CD4-positive, alpha-beta T cell treated with Interleukin-1 beta for 1 hour (primary cell): ENCODE measurements around the gene FRMD1.
"Not testable (repeated sequence)": the region's sequence is repeated elsewhere in the genome, so short reads cannot be mapped to it uniquely, and the experiment has no call there.

Source experiments
- DNase-seq, 2 donors: peaks; one replicate each; pipeline ENCODE4 v3.0.0-alpha.2; 2020 to 2022

The FRMD1 gene

DNA sequence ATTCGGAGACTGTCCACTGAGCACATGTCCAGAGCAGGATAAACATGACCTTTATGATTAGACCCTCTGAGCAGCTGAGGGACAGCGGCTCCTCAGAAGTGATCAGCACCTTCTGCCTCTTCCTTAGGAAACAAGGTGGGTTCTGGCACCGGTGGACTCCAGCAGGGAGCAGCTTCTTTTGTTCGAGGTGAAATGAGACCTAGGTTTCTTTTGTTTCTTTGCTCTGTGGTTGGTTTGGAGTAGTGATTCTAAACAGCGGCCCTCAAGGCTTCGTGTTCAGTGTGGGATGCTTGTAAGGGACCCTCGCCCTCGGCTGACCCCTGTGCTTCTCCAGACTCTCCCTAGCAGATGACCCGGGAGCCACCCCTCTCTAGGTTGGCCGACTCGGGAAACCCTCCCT lies 14.6 kb upstream of the FRMD1 start:
- DNase-seq: no peak

DNA sequence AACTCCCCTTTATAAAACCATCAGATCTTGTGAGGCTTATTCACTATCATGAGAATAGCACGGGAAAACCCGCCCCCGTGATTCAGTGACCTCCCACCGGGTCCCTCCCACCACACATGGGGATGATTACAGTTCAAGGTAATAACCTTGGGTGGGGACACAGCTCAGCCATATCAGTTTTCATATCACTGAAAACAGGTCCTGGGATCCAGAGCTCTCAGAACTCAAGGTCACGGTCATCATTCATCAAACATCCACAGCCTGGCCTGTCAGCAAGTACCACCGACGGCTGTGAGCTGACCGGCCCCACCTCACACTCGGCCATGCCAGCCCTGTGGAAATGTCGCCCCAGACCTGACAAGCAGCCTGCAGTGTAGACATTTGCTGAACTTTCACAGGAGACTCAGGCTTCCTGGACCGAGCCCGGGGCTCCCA lies 14.1 kb upstream of the FRMD1 start:
- DNase-seq: no peak

DNA sequence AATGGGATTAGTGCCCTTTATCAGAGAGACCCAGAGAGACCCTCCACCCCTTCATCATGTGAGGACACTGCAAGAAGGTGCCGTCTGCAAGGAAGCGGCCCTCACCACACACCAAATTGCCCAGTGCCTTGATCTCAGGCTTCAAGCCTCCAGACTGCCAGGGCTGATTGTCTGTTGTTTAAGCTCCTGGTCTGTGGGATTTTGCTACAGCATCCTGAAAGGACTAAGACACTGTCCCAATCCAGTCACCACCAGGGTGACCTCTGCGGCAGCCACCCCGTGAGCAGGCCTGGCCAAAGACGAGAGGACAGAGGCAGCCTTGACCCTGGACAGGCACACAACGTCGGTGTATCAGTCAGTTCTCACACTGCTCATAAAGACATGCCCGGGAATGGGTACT lies 13.5 kb upstream of the FRMD1 start:
- no peak for DNase-seq

DNA sequence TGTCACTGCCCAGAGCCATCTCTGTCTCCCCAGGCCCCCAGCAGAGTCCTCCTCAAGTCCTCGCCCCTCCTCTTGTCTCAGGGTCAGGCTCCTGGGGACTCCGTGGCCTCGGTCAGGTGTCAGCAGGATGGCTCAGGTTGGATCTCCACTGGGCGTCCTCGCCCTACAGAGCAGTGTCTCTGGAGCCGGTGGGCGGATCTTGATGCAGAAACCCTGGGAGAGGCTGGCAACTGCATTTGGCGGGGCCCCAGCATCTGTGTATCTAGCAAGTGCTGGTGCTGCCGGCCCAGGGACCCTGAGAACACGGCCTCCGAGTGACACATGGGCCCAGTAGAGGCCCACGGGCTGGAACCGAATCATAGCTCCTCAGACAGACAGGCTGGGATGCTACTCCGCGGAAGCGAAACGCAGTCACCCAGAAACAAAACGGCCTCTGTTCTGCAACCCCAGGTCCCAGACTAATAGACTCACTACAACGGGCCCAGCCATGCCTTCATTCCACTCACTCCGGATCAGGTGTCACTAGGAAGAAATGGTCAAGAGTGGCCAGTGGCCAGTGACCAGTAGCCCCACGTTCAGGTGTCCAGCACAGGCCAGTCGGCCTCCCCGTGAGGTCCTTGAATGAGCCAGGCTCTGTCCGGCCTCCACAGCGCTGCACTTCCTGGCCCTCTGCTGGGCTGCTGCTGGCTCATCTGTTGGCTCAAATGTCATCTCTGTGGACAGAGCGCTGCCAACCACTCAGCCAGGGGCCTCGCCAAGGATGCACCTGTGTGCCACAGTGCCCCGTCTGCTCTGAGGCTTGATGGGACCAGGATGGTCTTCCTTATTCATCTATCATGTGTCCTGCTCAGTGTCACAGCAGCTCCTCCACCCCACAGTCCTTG lies 12.6 kb upstream of the FRMD1 start:
- DNase-seq: no peak

DNA sequence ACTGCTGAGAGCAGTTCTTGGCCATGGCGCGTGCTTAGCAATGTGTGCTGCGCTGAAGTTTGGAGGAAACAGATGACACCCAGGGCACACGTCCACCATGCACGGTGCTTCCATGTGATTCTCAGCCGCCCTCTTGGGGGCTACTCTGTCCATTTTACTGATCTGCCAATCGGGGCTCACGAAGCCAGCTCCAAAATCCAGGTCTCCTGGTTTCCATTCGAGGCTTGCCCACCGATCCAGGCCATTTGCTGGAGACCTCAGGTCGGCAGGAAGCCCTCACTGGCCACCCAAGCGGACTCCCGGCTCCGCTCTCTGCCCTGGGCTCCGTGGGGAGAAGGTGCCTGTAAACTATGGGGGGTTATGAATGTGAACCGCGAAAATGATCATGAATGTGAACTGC lies 11.7 kb upstream of the FRMD1 start:
- DNase-seq: no peak

DNA sequence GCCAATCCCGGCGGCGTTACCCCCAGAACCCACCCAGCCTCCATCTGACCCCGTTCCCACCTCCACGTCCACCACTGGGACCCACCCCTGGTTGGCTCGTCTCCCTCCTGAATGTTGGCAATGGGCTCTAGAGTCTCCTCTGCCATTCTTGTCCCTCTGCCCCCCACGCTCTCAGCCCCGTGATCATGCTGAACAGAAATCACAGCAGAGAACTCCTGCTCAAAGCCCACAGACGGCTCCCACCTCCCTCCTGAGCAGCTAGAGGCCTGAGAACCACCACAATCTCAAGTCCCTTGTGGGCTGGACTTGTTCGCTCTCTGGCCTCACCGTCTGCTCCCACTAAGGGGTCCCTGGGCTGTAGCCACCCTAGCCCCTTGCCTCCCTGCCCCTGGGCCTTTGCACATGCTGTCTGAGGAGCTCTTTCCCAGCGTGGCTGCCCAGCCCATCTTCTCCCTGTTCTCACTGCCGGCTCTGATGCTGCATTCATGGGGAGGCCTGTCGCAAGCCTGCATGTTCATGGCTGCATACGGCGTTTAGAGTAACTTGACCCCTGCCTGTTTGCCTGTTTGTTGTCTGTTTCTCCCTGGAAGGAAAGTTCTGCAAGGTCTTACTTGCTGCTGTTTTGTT lies 11.2 kb upstream of the FRMD1 start:
- no peak for DNase-seq

DNA sequence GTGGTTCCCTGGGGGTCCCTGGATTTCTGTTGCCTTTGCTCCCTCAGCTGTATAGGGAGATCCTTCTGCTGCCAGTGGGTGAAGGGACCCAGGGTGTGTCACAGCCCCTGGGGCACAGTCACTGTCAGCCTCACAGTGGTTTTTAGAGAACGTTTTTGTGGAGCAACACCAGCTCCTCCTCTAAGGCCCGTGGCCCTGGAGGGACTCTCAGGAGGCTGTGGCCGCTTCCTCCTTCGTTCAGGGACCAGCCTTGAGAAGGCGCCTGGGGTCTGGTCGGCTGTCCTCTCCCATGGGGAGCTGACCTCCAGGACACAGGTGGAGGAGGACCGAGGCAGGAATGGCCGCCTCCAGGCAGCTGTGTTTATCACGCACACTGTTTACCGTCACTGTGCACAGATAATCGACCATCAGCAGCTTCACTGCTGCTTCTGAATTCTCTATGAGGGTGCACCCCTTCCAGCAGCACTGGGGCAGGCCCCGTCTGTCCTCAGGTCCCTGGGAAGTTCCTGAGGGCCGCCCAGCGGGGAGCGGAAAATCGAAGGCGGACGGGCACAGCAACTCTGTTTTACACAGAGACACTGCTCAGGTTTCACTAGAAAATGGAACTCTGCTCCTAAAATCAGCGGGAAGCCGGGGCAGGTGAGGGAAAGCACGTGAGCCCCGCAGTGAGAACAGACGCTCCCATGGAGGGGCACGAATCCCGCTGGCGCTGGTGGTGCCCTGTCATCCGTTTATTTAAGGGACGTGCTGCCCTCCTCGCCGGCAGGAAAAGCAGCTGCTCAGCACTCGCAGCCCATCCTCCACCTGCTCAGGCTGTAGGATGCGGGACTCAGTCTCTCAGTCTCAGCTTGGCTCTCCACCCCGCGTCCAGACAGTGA lies 10.4 kb upstream of the FRMD1 start:
- DNase-seq: no peak

DNA sequence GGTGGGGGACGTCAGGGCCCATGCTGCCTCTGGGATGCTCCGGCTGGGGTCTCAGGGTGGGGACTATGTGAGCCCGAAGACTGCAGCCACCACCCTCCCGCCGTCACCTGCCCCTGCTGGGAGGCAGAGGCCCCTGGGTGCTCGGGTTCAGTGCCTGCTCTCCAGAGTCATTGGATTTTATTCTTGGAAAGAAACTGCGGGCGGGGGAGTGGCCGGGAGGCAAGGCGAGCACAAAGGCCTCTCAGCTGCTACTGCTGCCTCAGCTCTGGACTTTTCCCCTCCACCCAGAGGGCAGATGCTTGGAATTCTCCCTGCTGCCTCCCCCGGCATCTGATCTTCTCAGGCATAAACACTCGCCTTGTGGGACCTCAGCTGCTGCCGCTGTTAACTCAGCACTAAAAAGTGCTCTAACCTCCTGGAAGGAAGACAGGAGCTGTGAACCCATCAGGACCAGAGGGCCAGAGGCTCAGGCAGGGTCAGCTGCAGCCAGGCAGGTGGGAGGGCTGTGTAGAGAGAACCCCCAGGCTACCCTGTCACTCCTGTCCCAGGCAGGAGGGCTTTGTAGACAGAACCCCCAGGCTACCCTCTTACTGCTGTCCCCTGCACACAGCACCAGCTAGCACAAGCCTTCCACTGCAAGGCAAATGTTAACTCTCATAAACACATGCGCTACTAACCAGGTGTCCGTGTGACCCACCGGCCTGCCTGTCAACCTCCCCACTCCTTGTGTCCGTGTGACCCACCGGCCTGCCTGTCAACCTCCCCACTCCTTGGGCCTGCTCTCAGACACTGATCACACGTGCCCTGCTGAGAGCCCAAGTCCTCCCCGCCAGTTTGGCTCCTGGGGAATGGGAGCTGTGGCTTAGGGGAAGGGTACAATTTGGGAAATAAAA lies 9.4 kb upstream of the FRMD1 start:
- no peak for DNase-seq

DNA sequence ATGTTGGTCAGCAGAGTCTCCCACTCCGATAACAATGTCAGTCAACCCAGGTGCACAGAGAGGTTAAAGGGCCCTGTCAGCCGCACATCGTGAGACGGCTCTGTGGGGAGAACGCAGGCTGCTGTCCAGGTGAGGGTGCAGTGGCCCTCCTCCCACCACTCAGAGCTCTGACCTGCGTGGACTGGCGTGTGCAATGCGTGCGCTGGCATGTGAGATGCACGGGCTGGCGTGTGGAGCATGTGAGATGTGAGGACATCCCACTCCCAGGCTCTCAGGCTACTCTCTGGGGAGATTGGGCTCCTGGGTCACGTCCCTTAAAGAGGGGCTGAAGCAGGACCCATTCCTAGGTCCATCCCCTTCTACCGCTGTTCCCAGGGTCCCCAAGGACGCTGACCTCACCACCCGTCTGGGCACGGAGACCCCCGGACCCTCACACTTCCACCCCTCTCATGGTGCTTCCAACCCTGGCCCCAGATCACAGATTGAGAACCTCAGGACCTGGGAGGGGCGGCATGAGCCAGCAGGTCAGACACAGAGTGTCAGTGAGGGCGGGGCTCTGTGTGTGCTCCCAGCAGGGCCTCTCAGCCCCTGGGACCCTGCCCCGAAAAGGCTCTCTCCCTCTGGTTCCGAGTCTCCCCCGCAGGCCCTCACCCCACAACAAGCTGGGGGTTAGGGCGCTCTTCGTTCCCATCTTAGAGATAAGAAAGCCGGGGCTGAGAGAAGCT lies 8.6 kb upstream of the FRMD1 start:
- DNase-seq: no peak

DNA sequence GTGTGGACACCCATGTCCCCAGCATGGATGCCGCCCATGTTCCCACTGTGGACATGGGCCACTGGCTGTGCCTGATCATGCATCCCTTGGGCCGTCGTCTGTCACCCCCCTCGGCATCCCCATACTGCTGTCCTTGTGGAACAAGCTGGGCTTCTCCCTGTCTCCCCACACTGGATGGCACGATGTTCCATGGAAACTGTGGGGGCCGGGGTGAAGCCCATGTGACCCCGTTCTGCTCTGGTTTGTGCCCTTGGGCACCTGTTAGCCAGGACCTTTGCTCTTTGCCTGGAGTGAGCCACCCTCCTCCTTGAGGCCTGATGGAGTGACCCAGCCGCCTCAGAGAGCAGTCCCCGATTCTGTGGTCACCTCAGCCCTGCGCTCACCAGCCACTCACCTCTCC lies 7.6 kb upstream of the FRMD1 start:
- no peak for DNase-seq

DNA sequence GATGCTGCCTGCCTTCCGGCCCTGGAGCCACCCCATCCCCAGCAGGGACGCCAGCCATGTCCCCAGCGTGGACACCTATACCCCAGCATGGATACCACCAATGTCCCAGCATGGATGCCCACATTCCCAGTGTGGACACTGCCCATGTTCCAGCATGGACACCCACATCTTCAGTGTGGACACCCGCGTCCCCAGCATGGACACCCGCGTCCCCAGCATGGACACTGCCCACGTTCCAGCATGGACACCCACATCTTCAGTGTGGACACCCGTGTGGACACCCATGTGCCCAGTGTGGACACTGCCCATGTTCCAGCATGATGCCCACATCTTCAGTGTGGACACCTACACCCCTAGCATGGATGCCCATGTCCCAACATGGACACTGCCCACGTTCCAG lies 7.1 kb upstream of the FRMD1 start:
- no peak for DNase-seq

DNA sequence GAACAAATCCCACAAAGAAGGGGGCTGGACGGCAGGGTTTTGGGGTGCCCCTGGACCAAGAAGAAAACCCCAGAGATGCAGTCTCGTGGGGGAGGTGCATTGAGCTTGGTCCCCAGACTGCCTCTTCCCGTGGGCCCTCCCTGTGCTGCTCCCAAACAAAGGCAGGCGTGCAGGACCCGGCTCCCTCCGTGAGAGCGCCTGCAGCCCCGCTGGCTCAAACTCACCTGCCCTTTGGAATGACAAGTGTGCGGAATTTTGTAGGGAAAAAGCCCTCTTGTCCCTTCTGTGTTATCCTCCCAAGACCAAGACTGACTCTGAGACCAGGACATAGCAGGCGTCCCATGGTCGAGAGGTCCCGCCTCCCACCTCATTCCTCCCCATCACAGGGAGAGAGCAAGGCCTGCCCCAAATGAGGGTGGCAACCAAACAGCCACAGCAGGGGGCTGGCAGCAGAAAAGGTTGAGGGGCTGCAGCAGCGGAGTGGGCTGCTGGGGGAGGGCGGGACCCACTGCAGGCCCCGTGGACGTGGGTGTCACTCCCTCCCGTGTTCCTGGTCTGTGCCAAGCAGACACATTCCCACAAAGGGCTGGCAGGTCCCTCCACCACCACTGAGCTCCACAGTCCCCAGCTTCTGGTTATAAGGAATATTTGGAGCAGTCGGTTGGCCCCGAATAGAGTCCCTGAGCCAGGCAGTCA lies 5.6 kb upstream of the FRMD1 start:
- DNase-seq: no peak

DNA sequence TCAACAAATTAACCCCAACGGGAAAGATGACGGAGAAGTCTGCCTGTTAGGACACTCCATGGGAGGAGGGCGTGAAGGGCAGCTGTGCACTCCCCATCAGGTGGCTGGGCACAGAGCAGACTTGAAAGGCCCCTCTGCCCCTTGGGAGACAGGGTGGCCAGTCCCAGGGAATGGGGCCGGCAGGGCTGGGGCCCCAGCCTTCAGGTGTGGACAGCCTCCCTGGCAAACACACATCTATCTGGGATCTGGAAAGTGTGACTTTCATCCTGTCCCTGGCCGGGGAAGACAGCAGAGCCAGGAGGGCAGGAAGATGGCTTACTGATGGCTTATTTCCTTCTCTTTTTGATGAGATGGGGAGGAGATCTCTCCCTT lies 4.5 kb upstream of the FRMD1 start:
- DNase-seq: no peak

DNA sequence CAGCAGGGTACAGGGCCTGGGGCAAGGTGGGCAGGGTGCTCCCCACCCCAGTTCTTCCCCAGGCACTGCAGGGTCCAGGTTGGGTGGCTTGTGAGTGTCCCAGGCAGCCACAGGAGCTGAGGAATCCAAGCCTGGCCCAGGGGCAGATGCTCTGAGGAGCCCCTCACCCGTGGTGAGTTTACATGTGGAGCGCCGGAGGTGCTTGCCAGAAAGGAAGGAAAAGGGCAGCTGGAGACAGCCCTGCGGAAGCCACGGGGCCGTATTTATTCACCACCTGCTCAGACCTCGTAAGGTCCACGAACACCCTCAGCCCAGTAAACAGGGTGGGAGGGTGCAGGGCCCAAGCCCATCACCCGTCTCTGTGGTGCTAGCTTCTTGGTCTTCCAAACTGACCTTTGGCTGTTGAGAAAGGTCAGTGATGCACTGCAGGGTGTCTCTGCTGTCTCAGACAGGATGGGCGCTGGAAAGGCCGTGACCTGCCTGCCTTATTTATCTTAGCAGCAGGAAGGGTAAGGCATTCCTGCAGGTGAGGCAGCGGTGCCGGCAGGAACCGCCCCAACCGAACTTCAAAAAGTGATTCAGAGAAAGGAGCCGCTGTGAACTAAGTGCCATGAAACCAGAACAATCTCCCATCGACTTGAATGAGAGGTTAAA lies 4.0 kb upstream of the FRMD1 start:
- no peak for DNase-seq

DNA sequence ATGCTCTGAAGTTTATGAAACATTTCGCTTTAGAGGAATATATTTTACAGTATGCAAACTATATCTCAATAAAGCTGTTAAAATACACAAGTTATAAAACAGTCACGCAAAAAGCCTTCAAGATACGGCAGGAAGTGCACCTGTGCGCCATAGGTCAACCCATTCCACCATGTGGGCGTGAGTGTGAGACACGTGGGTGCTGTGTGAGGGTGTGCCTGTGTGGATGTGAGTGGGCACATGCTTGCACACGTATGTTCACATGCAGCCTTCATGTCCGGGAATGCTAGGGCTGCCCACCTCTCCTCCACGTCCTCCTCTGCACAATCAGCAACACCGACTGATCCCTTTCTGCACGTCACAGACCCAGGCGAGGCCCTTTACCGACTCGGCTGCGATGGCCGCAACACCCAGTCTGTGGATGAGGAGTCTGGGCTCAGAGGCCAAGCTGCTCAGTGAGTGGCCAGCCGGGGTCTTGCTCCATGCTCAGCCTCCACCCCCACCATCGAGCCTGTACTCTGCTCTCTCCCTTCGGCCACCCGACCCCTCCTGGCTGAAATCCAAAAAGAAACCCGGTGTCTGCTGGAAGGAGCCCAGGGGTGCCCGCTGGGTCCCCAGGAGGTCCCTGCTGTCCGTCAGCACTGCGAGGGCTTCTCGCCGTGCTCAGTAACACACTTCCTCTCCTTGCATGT lies 3.0 kb upstream of the FRMD1 start:
- no peak for DNase-seq

DNA sequence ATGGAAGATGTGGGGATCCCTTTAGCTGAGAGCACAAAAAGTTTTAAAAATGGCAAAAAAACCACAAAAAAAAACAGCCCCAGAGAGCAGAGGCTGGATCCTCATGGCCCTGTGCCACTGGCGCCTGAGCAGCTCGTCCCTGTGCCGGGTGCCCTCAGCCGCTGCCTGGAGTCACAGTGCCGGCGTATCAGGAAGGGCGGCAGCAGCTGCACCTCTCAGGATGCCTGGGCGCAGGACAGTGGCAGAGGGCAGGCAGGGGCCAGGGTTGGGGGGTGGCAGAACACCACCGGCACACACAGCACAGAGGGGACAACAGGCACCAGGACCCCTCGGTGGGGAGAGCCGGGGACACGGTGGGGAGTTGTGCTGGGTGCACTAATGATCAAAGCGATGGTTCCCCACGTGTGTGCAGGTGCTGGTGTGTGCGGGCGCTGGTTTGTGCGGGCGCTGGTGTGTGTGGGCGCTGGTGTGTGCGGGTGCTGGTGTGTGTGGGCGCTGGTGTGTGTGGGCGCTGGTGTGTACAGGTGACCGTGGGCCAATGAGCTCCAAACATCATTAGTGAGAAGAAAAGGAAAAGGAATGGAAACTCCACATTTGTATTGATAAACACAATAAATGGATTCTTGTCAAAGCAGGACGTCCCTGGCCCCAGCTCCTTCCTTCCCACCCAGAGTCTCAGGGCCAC lies 1.5 kb upstream of the FRMD1 start:
- DNase-seq: no peak

DNA sequence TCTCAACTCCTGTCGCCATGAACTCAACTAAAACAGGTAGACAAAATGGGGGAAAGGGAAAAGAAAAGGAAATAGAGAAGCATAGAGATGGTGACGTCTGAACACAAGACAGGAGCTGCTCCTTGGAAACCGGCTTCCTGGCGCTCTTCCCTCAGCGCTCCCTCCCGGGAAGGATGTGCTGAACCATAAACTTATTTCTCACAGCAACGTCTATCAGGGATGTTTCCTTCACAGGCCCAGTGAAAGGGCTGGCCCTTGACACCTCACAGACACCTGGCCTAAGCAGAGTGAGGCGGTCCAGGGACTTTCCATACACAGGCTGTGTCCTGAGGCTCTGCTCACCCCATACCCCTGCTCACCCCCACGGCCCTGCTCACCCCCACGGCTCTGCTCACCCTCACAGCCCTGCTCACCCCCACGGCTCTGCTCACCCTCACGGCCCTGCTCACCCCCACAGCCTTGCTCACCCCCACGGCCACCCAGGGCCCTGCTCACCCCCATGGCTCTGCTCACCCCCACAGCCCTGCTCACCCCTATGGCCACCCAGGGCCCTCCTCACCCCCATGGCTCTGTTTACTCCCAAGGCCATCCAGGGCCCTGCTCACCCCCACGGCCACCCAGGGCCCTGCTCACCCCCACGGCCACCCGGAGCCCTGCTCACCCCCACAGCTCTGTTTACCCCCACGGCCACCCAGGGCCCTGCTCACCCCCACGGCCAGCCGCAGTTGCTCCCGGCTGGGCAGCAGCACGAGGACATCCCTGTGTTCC lies 653 bp downstream of the FRMD1 start:
- no peak for DNase-seq

DNA sequence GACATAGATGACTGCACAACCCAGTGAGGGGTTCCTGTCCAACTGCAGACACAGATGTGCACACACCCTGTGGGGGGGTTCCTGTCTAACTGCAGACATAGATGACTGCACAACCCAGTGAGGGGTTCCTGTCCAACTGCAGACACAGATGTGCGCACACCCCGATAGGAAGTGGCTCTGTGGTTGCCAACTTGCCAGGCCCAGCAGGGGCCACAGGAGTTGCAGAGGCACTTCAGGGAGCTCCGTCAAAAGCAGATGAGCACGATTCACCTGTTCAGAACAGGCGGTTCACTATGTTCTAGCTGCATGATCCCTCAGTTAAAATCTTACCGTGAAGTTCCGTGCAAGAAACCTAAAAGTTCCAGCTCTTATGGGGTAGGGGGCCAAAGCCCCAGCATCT lies 1.6 kb downstream of the FRMD1 start:
- not testable (repeated sequence) for DNase-seq

DNA sequence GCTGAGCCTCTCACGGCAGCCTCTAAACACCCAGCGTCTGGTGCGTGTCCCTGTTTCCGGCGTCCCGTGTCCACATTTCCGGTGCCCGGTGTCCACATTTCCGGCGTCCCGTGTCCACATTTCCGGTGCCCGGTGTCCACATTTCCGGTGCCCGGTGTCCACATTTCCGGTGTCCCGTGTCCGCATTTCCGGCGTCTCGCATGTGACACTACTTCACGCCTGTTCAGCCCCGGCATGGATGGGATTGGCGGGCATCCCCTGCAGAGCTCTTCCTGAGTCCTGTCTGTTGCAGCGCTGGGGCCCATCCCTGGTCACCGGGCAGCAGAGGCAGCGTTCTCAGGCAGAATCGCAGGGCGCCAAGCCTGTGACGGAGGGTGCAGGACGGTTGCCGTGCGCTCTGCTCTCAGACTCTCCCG lies 3.2 kb downstream of the FRMD1 start:
- no peak for DNase-seq
